H1 (cell line): ENCODE measurements around the gene SLIT3.

ENCODE experiments used
- CEBPB ChIP-seq: IDR thresholded peaks from 2 replicates; pipeline ENCODE4 v1.6.1; 2012; ENCODE audit warnings: low read depth, low read length
- CHD1 ChIP-seq: IDR thresholded peaks from 2 replicates; pipeline ENCODE4 v1.6.1; 2012; ENCODE audit warnings: low read depth, low read length, improper control_type of control experiment
- CTCF ChIP-seq, 3 experiments: IDR thresholded peaks; 1 replicate in 2 of 3; 2 replicates in 1 of 3; pipeline versions ENCODE4 v1.5.1 to v1.6.1; 2011; ENCODE audit warnings: low read length in 3 of 3, mild to moderate bottlenecking in 3 of 3, inconsistent platforms in 2 of 3, low read depth in 1 of 3, moderate library complexity in 1 of 3; ENCODE audit not compliant: insufficient read depth in 1 of 3; ENCODE audit errors: control extremely low read depth in 1 of 3
- EZH2 ChIP-seq: fragments of 200-600 bp; sonication (generic); IDR thresholded peaks from 2 replicates; pipeline ENCODE4 v1.7.1; 2012; ENCODE audit warnings: low read depth, mild to moderate bottlenecking, moderate library complexity, low read length, inconsistent platforms; ENCODE audit not compliant: severe bottlenecking
- JUN ChIP-seq: IDR thresholded peaks from 2 replicates; pipeline ENCODE4 v1.6.1; 2011; ENCODE audit warnings: low read depth, mild to moderate bottlenecking, improper control_type of control experiment, low read length
- JUND ChIP-seq: IDR thresholded peaks from 2 replicates; pipeline ENCODE4 v1.6.1; 2011; ENCODE audit warnings: mild to moderate bottlenecking, improper control_type of control experiment, low read length
- NANOG ChIP-seq: IDR thresholded peaks from 2 replicates; pipeline ENCODE4 v1.6.1; 2011; ENCODE audit warnings: low read length, low read depth, mild to moderate bottlenecking, inconsistent platforms; ENCODE audit not compliant: insufficient read depth, poor library complexity, severe bottlenecking
- POLR2AphosphoS5 ChIP-seq: IDR thresholded peaks from 2 replicates; pipeline ENCODE4 v1.6.1; 2011; ENCODE audit warnings: low read depth, low read length
- SIN3A ChIP-seq, 2 experiments: IDR thresholded peaks in 1 of 2; conservative IDR thresholded peaks in 1 of 2; 2 replicates each; pipeline ENCODE4 v1.6.1; 2011 to 2012; ENCODE audit warnings: low read length in 2 of 2, improper control_type of control experiment in 1 of 2, low read depth in 1 of 2, mild to moderate bottlenecking in 1 of 2
- TAF1 ChIP-seq: IDR thresholded peaks from 2 replicates; pipeline ENCODE4 v1.6.1; 2011; ENCODE audit warnings: mild to moderate bottlenecking, low read depth, low read length
- TBP ChIP-seq: IDR thresholded peaks from 2 replicates; pipeline ENCODE4 v1.6.1; 2011; ENCODE audit warnings: low read depth, low read length, improper control_type of control experiment
- YY1 ChIP-seq: IDR thresholded peaks from 2 replicates; pipeline ENCODE4 v1.6.1; 2011; ENCODE audit warnings: low read depth, mild to moderate bottlenecking, low read length

GRCh38 chr5:168637793-168638192, 663.1 kb downstream of the SLIT3 start:
- TF ChIP-seq POLR2AphosphoS5 (no peak), YY1 (no peak), EZH2 (no peak), CTCF (IDR thresholded peaks at IDR 0.05; ENCODE audit: control extremely low read depth in 1 of 3, insufficient read depth in 1 of 3, low read depth in 1 of 3, low read length in 3 of 3) (no peak), NANOG (no peak), JUND (no peak), JUN (no peak), CHD1 (no peak), SIN3A (conservative IDR thresholded peaks at IDR 0.05 in 1 of 2, IDR thresholded peaks at IDR 0.05 in 1 of 2; ENCODE audit: low read depth in 1 of 2, low read length in 2 of 2) (no peak), TBP (no peak), CEBPB (no peak), TAF1 (no peak)
